ENCODE data around the gene MICB. TPM values are rescaled to one million over a fixed set of nuclear protein-coding genes. Genes with fewer than 3 reads are reported as not detected.

The MICB gene
- total and polyA plus RNA-seq, 9 of the 15 experiments (the other 6 are each of a cell fraction or from before 2014, with no cell fraction given), result 13.3 to 34.5 (median 19.8) TPM

DNA sequence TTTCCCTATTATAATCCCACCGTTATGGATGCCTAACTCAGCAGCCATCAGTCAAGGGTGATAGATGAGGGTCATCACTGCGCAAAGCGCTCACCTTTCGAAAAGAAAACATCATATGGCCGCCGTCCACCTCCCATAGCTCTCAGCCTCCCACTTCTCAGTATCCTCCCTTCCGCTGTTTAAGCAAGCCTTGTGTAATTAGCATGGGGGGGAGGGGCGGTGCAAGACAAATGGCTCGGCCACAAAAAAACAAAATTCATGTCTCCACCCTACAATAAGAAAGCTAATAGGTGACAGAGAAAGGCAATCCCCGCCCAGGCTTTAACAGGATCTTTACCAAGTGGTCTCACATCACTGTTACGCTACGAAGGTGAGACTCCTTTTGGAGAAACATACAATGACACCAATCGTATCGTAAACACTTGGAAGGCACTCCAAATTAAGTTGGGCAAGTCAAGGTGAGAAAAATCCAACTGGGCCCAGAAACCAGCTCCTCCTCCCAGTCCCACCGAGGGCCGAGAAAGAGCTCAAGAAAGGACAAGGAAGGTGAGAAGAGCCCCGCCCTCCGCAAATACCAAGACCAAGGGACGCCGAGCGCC is 43.2 kb downstream of the MICB start (continued):
- TF ChIP-seq NR3C1 (CRISPR knock-in tag; IDR thresholded peaks at IDR 0.05) (no peak), PYGO2 (tag; IDR thresholded peaks at IDR 0.05) (no peak), CBFA2T3 (IDR thresholded peaks at IDR 0.05) (no peak), ZNF175 (CRISPR knock-in tag; IDR thresholded peaks at IDR 0.05; ENCODE audit: low read depth) (0 out of 2 replicates have a peak, but pooled peaks have one; percentile 12), TARDBP (IDR thresholded peaks at IDR 0.05) (peak; percentile 20; the same call in 1 of the 2 replicates), ZNF165 (CRISPR knock-in tag; IDR thresholded peaks at IDR 0.05; ENCODE audit: borderline replicate concordance) (no peak), ZBTB1 (CRISPR knock-in tag; IDR thresholded peaks at IDR 0.05; ENCODE audit: borderline replicate concordance, low read depth) (peak; percentile 6; the same call in 1 of the 2 replicates), SREBF1 (IDR thresholded peaks at IDR 0.05; ENCODE audit: borderline replicate concordance, low read depth, low read length) (no peak), PRPF4 (IDR thresholded peaks at IDR 0.05; ENCODE audit: insufficient read depth, low read depth, low read length, poor library complexity, severe bottlenecking) (no peak), CBX5 (IDR thresholded peaks at IDR 0.05; ENCODE audit: borderline replicate concordance, low read depth) (no peak), HDGF (IDR thresholded peaks at IDR 0.05) (0 out of 2 replicates have a peak, but pooled peaks have one; percentile 63), ZNF445 (CRISPR knock-in tag; IDR thresholded peaks at IDR 0.05; ENCODE audit: low read depth) (no peak), HNRNPL (IDR thresholded peaks at IDR 0.05; ENCODE audit: low read depth, low read length) (no peak), ZKSCAN8 (CRISPR knock-in tag; IDR thresholded peaks at IDR 0.05) (no peak), DIDO1 (tag; IDR thresholded peaks at IDR 0.05; ENCODE audit: low read depth) (no peak), MCM3 (IDR thresholded peaks at IDR 0.05) (no peak), L3MBTL2 (IDR thresholded peaks at IDR 0.05) (no peak), RCOR1 (IDR thresholded peaks at IDR 0.05; ENCODE audit: borderline replicate concordance in 1 of 2, low read depth in 2 of 2, low read length in 2 of 2) (no peak), ZNF699 (CRISPR knock-in tag; IDR thresholded peaks at IDR 0.05; ENCODE audit: insufficient replicate concordance) (no peak), CBX2 (IDR thresholded peaks at IDR 0.05; ENCODE audit: insufficient read depth, low read length, poor library complexity, severe bottlenecking) (no peak)
- TF ChIP-seq, protein P1, sequence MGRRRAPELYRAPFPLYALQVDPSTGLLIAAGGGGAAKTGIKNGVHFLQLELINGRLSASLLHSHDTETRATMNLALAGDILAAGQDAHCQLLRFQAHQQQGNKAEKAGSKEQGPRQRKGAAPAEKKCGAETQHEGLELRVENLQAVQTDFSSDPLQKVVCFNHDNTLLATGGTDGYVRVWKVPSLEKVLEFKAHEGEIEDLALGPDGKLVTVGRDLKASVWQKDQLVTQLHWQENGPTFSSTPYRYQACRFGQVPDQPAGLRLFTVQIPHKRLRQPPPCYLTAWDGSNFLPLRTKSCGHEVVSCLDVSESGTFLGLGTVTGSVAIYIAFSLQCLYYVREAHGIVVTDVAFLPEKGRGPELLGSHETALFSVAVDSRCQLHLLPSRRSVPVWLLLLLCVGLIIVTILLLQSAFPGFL (CRISPR knock-in tag; IDR thresholded peaks at IDR 0.05), result 0 out of 2 replicates have a peak, but pooled peaks have one; percentile 16
- TF ChIP-seq, protein P2, sequence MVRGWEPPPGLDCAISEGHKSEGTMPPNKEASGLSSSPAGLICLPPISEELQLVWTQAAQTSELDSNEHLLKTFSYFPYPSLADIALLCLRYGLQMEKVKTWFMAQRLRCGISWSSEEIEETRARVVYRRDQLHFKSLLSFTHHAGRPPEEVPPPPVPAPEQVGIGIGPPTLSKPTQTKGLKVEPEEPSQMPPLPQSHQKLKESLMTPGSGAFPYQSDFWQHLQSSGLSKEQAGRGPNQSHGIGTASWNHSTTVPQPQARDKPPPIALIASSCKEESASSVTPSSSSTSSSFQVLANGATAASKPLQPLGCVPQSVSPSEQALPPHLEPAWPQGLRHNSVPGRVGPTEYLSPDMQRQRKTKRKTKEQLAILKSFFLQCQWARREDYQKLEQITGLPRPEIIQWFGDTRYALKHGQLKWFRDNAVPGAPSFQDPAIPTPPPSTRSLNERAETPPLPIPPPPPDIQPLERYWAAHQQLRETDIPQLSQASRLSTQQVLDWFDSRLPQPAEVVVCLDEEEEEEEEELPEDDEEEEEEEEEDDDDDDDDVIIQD (CRISPR knock-in tag; IDR thresholded peaks at IDR 0.05), result no peak
- TF ChIP-seq, protein P3, sequence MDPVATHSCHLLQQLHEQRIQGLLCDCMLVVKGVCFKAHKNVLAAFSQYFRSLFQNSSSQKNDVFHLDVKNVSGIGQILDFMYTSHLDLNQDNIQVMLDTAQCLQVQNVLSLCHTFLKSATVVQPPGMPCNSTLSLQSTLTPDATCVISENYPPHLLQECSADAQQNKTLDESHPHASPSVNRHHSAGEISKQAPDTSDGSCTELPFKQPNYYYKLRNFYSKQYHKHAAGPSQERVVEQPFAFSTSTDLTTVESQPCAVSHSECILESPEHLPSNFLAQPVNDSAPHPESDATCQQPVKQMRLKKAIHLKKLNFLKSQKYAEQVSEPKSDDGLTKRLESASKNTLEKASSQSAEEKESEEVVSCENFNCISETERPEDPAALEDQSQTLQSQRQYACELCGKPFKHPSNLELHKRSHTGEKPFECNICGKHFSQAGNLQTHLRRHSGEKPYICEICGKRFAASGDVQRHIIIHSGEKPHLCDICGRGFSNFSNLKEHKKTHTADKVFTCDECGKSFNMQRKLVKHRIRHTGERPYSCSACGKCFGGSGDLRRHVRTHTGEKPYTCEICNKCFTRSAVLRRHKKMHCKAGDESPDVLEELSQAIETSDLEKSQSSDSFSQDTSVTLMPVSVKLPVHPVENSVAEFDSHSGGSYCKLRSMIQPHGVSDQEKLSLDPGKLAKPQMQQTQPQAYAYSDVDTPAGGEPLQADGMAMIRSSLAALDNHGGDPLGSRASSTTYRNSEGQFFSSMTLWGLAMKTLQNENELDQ (CRISPR knock-in tag; IDR thresholded peaks at IDR 0.05; ENCODE audit: borderline replicate concordance), result 0 out of 2 replicates have a peak, but pooled peaks have one; percentile 34
- TF ChIP-seq, protein P4, sequence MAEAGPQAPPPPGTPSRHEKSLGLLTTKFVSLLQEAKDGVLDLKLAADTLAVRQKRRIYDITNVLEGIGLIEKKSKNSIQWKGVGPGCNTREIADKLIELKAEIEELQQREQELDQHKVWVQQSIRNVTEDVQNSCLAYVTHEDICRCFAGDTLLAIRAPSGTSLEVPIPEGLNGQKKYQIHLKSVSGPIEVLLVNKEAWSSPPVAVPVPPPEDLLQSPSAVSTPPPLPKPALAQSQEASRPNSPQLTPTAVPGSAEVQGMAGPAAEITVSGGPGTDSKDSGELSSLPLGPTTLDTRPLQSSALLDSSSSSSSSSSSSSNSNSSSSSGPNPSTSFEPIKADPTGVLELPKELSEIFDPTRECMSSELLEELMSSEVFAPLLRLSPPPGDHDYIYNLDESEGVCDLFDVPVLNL (CRISPR knock-in tag; IDR thresholded peaks at IDR 0.05; ENCODE audit: low read depth), result no peak

Data from K562 (cell line).